D341Med (cell line): Measurements from ENCODE around the gene FKBP8.

Experiments
- DNase-seq: peaks from one replicate; pipeline ENCODE4 v3.0.0; 2012; ENCODE audit warnings: low spot score

The FKBP8 gene

DNA sequence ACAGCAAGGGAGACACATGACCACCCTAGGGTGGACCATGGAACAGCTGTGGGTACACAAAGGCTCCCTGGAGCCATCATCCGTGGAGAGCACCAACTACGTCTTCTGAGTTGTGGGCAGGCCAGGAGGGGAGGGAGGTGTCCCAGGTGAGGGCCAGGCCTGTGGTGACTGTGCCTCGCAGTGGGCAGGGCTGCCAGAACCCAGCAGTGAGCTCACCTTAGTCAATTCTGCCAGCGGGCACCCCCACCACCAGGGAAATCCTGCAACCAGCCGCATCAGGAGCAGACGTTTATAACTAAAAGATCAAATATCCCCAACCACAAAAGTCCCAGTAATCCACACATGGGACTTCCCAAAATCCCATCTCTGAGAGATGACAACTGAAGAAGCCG is 41.1 kb downstream of the FKBP8 start:
- no peak for DNase-seq

DNA sequence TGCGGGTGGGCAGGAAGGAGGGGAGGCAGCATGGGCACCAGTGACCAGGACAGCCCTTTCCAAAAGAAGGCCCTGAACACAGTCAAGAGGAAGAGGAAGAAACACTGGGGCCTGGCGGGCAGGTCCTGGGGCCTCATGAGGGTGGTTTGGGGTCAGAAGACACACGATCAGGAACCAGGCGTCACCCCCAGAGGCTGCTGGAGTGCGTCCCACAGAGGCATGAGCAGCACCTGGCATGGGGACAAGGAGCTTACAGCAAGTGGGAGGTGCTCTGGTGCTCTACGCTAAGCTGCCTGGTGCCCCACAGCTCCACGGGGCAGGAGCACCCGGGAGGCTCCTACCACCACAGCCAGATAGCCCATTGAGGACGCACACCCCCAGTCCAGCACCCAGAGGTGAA is 41.5 kb downstream of the FKBP8 start:
- DNase-seq, result peak; percentile 81

DNA sequence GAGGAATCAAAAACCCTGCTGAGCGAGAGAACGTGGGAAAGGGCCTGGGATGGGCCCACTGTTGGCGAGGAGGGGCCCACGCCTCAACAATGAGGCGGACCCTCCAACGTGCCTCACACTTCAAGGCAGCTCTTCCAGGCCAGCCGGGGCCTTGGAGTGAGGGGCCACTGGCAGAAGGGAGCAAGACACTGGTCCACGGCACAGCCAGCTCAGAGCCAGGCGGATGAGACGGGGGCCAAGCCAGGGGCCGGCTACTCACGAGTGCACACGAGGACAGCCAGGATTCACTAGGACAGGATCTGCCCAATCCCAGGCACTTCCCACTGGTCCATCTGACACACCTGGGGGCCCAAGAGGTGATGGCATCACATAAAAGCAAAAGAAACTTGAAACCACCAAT is 42.0 kb downstream of the FKBP8 start:
- DNase-seq, result no peak

GRCh38 chr19:18500799-18501198 is 42.6 kb downstream of the FKBP8 start:
- DNase-seq, result no peak

DNA sequence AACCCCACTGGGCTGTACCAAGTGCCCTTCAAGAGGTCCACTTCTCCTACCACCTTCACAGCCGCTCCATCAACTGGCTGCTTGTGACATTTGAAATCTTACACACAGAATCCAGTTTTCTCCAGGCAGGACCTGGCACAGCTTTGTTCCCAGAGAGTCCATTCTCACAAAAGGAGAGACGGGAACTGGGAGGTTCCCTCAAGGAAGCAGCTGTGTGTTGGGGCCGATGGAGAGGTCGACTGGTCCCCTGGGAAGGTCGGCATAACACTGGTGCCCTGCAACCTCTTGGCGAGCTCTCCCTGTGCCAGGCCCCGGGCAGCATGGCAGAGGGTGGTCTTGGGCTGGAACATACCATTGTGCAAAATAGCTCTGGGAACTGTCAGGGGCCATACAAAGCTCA is 43.0 kb downstream of the FKBP8 start:
- no peak for DNase-seq

DNA sequence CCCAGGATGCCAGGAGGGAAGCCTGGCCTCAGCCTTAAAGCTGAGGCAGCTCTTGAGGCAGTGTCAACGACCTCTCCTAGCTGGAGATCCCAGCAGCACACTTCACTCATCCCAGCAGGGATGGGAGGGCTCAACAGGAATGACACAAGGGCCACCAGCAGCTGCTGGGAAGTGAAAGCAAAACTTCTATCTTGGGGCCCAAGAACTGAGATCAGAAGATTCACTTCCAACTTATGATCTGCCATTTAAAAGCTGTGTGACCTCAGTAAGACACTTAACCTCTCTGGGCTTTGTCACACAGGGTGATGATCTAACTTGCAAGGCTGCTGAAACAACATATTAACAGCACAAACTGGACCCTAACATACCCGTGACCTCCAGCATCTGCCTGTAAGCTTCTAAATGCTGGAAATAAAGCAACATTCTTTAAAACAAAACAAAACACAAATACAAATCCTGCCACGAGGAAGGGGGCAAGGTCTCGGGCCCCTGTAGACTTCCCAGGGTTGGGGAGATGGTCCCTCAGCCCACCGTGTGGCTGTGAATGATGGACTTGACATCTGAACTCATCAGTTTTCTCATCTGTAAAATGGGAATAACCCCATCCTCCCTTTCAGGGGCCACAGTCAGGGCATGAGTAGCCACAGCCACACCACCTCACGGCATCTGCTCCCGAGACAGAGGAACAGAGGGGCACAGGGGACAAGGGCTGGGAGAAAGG is 44.2 kb downstream of the FKBP8 start:
- no peak for DNase-seq

DNA sequence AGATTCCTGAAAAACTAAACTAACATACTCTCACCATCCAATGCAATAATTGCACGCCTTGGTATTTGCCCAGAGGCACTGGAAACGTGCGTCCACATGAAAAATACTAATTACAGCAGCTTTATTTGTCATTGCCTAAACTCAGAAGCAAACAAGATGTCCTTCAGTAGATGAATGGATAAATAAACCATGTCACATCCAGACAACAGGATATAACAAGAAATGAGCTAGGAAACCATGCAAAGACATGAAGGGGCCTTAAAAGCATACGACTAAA is 46.5 kb downstream of the FKBP8 start:
- no peak for DNase-seq

GRCh38 chr19:18496167-18496979 is 47.0 kb downstream of the FKBP8 start:
- no peak for DNase-seq

GRCh38 chr19:18495204-18495911 is 48.0 kb downstream of the FKBP8 start:
- DNase-seq, result no peak

DNA sequence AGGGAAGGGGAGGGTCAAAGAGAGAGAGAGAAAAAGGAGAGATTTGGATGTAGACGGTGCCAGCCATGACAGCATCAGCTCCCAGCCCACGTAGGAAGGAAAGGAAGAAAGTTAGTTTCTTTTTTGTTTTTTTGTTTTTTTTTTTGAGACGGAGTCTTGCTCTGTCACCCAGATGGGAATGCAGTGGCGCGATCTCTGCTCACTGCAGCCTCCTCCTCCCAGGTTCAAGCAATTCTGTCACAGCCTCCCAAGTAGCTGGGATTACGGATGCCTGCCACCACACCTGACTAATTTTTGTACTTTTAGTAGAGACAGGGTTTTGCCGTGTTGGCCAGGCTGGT is 49.1 kb downstream of the FKBP8 start:
- DNase-seq, result no peak

DNA sequence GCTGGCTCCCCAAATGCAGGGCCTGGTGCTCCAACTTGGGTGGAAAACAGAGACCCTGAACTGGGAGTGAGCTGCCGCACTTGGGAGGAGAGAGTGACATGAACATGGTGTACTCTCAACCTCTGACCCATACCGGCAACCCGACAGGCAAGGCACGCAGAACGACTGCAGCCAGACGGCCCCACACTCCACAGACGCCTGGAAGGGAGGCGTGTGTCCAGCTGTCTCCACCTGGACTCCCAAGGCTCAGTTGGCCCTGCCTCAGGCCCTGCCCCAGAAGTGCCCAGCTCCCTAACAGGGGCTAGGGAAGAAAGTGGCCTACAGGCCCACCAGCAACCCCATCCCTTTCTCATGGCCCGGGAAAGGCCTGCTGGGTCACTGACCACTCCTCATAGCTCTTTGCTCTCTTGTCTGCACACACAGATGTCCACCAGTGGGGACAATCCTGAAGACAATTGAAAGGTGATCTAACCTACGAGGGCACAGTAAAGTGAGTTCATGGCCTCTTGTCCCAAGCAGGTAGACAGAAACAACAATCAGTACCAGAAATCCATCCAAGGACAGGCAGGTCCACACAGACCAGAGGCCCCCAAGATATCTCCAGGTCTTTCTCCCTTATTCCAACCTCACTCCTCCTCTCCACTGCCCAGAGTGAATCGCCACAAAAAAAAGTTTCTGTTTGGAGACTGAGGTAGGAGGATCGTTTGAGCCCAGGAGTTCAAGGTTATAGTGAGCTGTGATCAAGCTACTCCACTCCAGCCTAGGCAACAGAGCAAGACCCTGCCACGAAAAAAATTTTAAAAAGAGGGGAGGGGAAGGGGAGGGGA is 49.7 kb downstream of the FKBP8 start:
- no peak for DNase-seq

GRCh38 chr19:18491995-18492953 is 51.1 kb downstream of the FKBP8 start:
- no peak for DNase-seq

DNA sequence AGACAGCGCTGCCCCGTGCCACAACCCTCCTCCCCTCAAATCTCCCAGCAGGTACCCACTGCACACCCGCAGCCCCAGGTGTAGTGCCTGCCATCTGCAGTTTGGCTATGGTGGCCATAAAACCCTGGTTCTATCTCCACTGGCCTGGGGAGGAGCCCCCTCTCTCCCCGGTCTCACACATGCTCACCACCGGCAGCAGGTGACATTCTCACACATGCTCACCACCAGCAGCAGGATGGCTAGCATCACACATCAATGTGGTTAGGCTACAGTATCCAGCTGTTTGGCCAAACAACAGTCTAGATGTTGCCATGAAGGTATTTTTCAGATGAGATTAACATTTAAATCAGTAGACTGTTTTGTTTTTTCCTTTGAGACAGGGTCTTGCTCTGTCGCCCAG is 52.6 kb downstream of the FKBP8 start:
- no peak for DNase-seq

DNA sequence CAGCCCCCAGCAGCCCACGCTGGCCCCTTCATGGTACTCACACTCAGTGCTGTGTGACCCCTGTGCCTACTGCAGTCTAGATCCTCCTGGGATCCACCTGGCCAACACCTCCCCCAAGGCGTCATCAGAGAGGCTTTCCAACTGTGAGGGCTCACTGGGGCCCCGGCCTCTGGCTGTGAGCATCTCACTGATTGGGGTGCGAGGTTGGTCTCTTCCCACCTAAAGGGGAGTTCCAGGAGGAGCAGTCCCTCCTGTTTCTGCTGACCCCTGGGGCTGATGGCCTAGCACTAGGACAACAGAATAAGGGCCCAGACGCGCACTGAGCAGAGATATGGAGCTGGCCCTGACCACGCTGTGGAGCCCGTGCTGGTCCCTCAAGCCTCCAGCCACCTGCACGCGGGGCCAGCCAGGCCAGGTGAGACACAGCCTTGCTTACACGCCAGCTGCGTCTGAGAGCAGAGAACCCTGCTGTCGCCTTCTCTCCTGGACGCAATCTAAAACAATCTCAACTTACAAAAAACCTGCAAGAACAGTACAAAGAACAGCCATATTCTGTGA is 53.7 kb downstream of the FKBP8 start:
- DNase-seq, result no peak

DNA sequence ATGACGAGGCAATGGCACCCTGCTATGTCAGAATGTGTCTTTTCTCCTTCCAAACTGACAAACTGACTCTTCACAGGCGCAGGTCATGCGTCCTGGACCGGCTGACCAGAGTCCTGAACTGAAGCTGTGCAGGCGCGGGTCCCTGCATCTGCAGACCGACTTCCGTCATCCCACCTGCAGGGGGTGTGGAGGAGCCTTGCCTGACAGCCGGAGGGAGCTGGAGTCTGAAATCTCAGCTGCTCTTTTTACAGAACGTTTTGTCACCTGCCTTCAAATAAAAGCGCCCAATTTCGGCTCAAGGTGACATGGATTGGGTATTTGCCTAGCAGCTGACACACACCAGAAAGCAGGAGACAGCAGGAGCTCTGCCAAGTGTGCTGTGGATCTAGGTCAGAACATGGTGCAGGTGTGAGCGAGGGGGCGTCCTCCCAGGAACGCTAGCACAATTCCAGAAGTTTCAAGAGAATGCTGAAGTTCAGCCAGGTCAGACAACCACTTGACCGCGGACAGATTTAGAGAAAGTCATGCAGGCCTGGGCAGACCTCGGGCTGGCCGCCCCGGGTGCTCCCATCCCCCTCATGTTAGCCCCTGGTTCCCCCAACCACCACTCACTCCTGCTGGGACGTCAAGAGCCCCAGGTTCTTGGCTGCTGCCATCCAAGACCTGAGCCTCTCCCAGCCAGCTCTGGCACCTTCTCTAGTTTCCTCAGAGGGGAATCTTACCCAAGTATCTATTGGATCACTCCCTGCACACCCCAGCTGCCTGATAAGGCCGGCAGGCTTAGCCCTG is 54.3 kb downstream of the FKBP8 start:
- DNase-seq, result peak; percentile 81

GRCh38 chr19:18488403-18488723 is 55.0 kb downstream of the FKBP8 start:
- peak; percentile 60 for DNase-seq

- DNase-seq, result no peak
Measured at GRCh38 chr19:18487576-18488402, 55.6 kb downstream of the FKBP8 start.

GRCh38 chr19:18486746-18487145 is 56.6 kb downstream of the FKBP8 start:
- DNase-seq, result no peak

GRCh38 chr19:18484992-18485391 is 58.4 kb downstream of the FKBP8 start:
- DNase-seq, result no peak
